Neural cell (in vitro differentiated cells): ENCODE data around the gene CHRNA7. TPM values are rescaled to one million over a fixed set of nuclear protein-coding genes. Genes with fewer than 3 reads are reported as not detected.

ENCODE experiments used
- H2AFZ ChIP-seq: fragments of 200-600, 300-800 bp; sonication (generic), shearing (Covaris generic); 2 replicates; pipeline ENCODE4 v1.6.0; 2014; ENCODE audit warnings: low read depth, mild to moderate bottlenecking, antibody characterized with exemption, low read length, moderate library complexity
- H3F3A ChIP-seq: fragments of 200-600 bp; shearing (Covaris generic); 2 replicates; pipeline ENCODE4 v1.6.1; 2016; ENCODE audit warnings: mild to moderate bottlenecking, moderate library complexity, mixed read lengths, antibody characterized with exemption, low read length; ENCODE audit not compliant: insufficient read depth, poor library complexity, severe bottlenecking
- H3K27ac ChIP-seq: fragments of 200-600, 300-800 bp; sonication (generic), shearing (Covaris generic); 2 replicates; pipeline ENCODE4 v1.5.1; 2014; ENCODE audit warnings: mild to moderate bottlenecking, low read length, moderate library complexity
- H3K27me3 ChIP-seq: fragments of 300-800, 200-600 bp; sonication (generic), shearing (Covaris generic); 2 replicates; pipeline ENCODE4 v1.6.0; 2014; ENCODE audit warnings: mild to moderate bottlenecking, low read depth, low read length, moderate library complexity; ENCODE audit not compliant: insufficient read depth
- H3K36me3 ChIP-seq: fragments of 300-800, 200-600 bp; sonication (generic), shearing (Covaris generic); 2 replicates; pipeline ENCODE4 v1.5.1; 2014; ENCODE audit warnings: mild to moderate bottlenecking, antibody characterized with exemption, low read length, moderate library complexity; ENCODE audit not compliant: insufficient read depth
- H3K4me2 ChIP-seq: fragments of 300-800, 200-600 bp; sonication (generic), shearing (Covaris generic); 2 replicates; pipeline ENCODE4 v1.6.0; 2014; ENCODE audit warnings: mild to moderate bottlenecking, low read length
- H3K4me3 ChIP-seq: fragments of 300-800, 200-600 bp; sonication (generic), shearing (Covaris generic); 2 replicates; pipeline ENCODE4 v1.5.1; 2014; ENCODE audit warnings: mild to moderate bottlenecking, low read length, moderate library complexity
- H3K79me2 ChIP-seq: fragments of 200-600 bp; shearing (Covaris generic); replicated peaks from 2 replicates; pipeline ENCODE4 v1.6.0; 2014; ENCODE audit warnings: mild to moderate bottlenecking, low read length, moderate library complexity; ENCODE audit not compliant: insufficient read depth
- H3K9ac ChIP-seq: fragments of 300-800, 200-600 bp; sonication (generic), shearing (Covaris generic); 2 replicates; pipeline ENCODE4 v1.6.1; 2016; ENCODE audit warnings: mild to moderate bottlenecking, low read length, mixed read lengths
- H3K9me2 ChIP-seq: fragments of 200-600 bp; shearing (Covaris generic); 2 replicates; pipeline ENCODE4 v1.6.1; 2016; ENCODE audit warnings: mild to moderate bottlenecking, low read length, mixed read lengths; ENCODE audit not compliant: insufficient read depth
- H3K9me3 ChIP-seq: fragments of 200-600, 300-800 bp; sonication (generic), shearing (Covaris generic); 2 replicates; pipeline ENCODE4 v1.6.1; 2016; ENCODE audit warnings: mild to moderate bottlenecking, mixed run types, low read length, moderate library complexity, mixed read lengths
- H4K20me1 ChIP-seq: fragments of 200-600 bp; shearing (Covaris generic); 2 replicates; pipeline ENCODE4 v1.6.1; 2016; ENCODE audit warnings: mild to moderate bottlenecking, mixed run types; ENCODE audit not compliant: insufficient read depth
- EP300 ChIP-seq: fragments of 450-650 bp; conservative IDR thresholded peaks from 2 replicates; pipeline ENCODE4 v1.6.1; 2014; ENCODE audit warnings: antibody characterized with exemption, mild to moderate bottlenecking, moderate library complexity; ENCODE audit not compliant: poor library complexity, severe bottlenecking
- EZH2 ChIP-seq: fragments of 200-600, 300-800 bp; shearing (Covaris generic), sonication (generic); IDR thresholded peaks from 2 replicates; pipeline ENCODE4 v1.6.1; 2014; ENCODE audit warnings: antibody characterized with exemption, low read length, borderline replicate concordance, mild to moderate bottlenecking; ENCODE audit not compliant: insufficient read depth, poor library complexity, severe bottlenecking
- MXI1 ChIP-seq: fragments of 450-650 bp; conservative IDR thresholded peaks from 2 replicates; pipeline ENCODE4 v1.6.1; 2014; ENCODE audit warnings: antibody characterized with exemption, mild to moderate bottlenecking; ENCODE audit not compliant: poor library complexity, severe bottlenecking
- POLR2AphosphoS5 ChIP-seq: IDR thresholded peaks from 2 replicates; pipeline ENCODE4 v1.6.1; 2012
- RAD21 ChIP-seq: fragments of 450-650 bp; conservative IDR thresholded peaks from 2 replicates; pipeline ENCODE4 v1.6.1; 2014; ENCODE audit warnings: antibody characterized with exemption, mild to moderate bottlenecking, moderate library complexity
- SMC3 ChIP-seq: fragments of 450-650 bp; conservative IDR thresholded peaks from 2 replicates; pipeline ENCODE4 v1.6.1; 2014; ENCODE audit warnings: antibody characterized with exemption, mild to moderate bottlenecking, moderate library complexity; ENCODE audit not compliant: poor library complexity
- TAF1 ChIP-seq: IDR thresholded peaks from 2 replicates; pipeline ENCODE4 v1.6.1; 2012; ENCODE audit warnings: low read depth
- polyA plus RNA-seq: library from polyadenylated mRNA; depleted of rRNA; stranded (reverse); fragments of >200 nt; gene quantifications from 2 replicates; pipeline ENCODE4 v1.2.3, GENCODE V29; 2014
- TF ChIP-seq, protein P1 (sequence below): IDR thresholded peaks from 2 replicates; pipeline ENCODE4 v1.6.1; 2012; ENCODE audit warnings: borderline replicate concordance
- TF ChIP-seq, protein P2 (sequence below): fragments of 450-650 bp; IDR thresholded peaks from 2 replicates; pipeline ENCODE4 v1.5.1; 2014; ENCODE audit warnings: antibody characterized with exemption, mild to moderate bottlenecking, moderate library complexity; ENCODE audit not compliant: poor library complexity, severe bottlenecking

The CHRNA7 gene
- polyA plus RNA-seq, 1 donor from 2014 or later: 5.0 TPM

DNA sequence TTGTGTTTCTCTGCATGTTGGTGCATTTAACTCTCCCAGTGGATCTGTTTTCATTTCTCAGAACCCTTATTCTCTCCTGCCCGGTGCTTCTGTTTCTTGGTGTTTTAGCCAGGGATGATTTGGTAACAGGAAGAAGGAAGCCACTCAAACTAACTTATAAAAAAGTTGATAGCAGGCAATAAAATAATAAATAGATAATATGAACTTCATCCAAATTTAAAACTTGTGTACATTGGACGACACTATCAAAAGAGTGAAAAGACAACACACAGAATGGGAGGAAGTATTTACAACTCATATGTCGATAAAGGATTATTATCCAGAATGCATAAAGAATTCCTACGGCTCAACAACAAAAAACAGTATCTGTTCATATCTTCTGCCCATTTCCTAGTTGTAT is 37.3 kb upstream of the CHRNA7 start:
- Histone ChIP-seq H3K36me3 (no peaks in the 10 kb centered on the region), H3K27me3 (no peaks in the 10 kb centered on the region), H3K9me2 (no peaks in the 10 kb centered on the region), H2AFZ (no peak overlapping the region), H3F3A (no peaks in the 10 kb centered on the region), H3K4me3 (no peak overlapping the region), H3K9ac (no peak overlapping the region), H3K4me2 (no peak overlapping the region), H3K79me2 (no peaks in the 10 kb centered on the region), H3K9me3 (no peaks in the 10 kb centered on the region), H3K27ac (no peak overlapping the region), H4K20me1 (no peaks in the 10 kb centered on the region)
- no peak for TF ChIP-seq RAD21
- TF ChIP-seq, protein P1, sequence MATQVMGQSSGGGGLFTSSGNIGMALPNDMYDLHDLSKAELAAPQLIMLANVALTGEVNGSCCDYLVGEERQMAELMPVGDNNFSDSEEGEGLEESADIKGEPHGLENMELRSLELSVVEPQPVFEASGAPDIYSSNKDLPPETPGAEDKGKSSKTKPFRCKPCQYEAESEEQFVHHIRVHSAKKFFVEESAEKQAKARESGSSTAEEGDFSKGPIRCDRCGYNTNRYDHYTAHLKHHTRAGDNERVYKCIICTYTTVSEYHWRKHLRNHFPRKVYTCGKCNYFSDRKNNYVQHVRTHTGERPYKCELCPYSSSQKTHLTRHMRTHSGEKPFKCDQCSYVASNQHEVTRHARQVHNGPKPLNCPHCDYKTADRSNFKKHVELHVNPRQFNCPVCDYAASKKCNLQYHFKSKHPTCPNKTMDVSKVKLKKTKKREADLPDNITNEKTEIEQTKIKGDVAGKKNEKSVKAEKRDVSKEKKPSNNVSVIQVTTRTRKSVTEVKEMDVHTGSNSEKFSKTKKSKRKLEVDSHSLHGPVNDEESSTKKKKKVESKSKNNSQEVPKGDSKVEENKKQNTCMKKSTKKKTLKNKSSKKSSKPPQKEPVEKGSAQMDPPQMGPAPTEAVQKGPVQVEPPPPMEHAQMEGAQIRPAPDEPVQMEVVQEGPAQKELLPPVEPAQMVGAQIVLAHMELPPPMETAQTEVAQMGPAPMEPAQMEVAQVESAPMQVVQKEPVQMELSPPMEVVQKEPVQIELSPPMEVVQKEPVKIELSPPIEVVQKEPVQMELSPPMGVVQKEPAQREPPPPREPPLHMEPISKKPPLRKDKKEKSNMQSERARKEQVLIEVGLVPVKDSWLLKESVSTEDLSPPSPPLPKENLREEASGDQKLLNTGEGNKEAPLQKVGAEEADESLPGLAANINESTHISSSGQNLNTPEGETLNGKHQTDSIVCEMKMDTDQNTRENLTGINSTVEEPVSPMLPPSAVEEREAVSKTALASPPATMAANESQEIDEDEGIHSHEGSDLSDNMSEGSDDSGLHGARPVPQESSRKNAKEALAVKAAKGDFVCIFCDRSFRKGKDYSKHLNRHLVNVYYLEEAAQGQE: no peak
- TF ChIP-seq MXI1: no peak
- no peak for TF ChIP-seq POLR2AphosphoS5
- no peak for TF ChIP-seq EZH2
- TF ChIP-seq, protein P2, sequence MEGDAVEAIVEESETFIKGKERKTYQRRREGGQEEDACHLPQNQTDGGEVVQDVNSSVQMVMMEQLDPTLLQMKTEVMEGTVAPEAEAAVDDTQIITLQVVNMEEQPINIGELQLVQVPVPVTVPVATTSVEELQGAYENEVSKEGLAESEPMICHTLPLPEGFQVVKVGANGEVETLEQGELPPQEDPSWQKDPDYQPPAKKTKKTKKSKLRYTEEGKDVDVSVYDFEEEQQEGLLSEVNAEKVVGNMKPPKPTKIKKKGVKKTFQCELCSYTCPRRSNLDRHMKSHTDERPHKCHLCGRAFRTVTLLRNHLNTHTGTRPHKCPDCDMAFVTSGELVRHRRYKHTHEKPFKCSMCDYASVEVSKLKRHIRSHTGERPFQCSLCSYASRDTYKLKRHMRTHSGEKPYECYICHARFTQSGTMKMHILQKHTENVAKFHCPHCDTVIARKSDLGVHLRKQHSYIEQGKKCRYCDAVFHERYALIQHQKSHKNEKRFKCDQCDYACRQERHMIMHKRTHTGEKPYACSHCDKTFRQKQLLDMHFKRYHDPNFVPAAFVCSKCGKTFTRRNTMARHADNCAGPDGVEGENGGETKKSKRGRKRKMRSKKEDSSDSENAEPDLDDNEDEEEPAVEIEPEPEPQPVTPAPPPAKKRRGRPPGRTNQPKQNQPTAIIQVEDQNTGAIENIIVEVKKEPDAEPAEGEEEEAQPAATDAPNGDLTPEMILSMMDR: no peak
- TF ChIP-seq TAF1: no peak
- no peak for TF ChIP-seq SMC3
- no peak for TF ChIP-seq EP300

DNA sequence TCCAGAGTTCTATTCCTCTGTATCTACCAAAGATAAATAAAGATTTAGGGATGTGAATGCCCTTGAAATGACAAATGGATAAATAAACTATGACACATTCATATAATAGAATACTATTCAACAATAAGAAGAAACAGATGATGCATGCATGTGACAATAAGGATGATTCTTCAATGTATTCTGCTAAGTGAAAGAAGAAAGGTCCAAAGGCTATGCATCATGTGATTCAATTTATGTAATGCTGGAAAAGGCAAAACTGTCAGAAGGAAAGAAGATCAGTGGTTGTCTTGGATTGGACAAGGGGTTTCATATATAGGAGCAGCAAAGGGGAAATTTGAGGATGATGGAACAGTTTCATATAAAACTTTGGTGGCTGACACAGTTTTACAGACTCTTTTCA is 32.6 kb upstream of the CHRNA7 start:
- Histone ChIP-seq H3F3A (no peaks in the 10 kb centered on the region), H3K27me3 (no peaks in the 10 kb centered on the region), H3K9me2 (no peaks in the 10 kb centered on the region), H3K27ac (no peak overlapping the region), H3K79me2 (no peaks in the 10 kb centered on the region), H3K36me3 (no peaks in the 10 kb centered on the region), H3K9ac (no peak overlapping the region), H4K20me1 (no peaks in the 10 kb centered on the region), H3K9me3 (no peaks in the 10 kb centered on the region), H3K4me2 (no peak overlapping the region), H3K4me3 (no peak overlapping the region), H2AFZ (no peak overlapping the region)
- TF ChIP-seq TAF1: no peak
- TF ChIP-seq, protein P1: no peak
- no peak for TF ChIP-seq MXI1
- TF ChIP-seq, protein P2: no peak
- TF ChIP-seq POLR2AphosphoS5: no peak
- TF ChIP-seq RAD21: no peak
- no peak for TF ChIP-seq EZH2
- no peak for TF ChIP-seq SMC3
